ENCODE data around the gene PCDH1.
A peak's percentile ranks its signal among the peaks of the same experiment; 100 is the strongest.
"Not testable (repeated sequence)": the region's sequence is repeated elsewhere in the genome, so short reads cannot be mapped to it uniquely, and the experiment has no call there.

The PCDH1 gene

GRCh38 chr5:141878186-141878710 lies at the start of gene PCDH1:
TSS of gene PCDH1 (minus strand) at chr5:141878410. CDS start at chr5:141878262, 148 bp downstream.
- DNase-seq, result no peak

- no peak for DNase-seq
Measured at GRCh38 chr5:141926434-141926833, 48.2 kb upstream of the PCDH1 start.

- peak; percentile 95 for DNase-seq
Measured at GRCh38 chr5:141923448-141924313, 45.5 kb upstream of the PCDH1 start, which contains the start of gene DELE1. TSS of gene DELE1 (plus strand) at chr5:141923871. CDS start at chr5:141923942, 71 bp downstream.

- not testable (repeated sequence) for DNase-seq
Measured at GRCh38 chr5:141922827-141923447, 44.7 kb upstream of the PCDH1 start.

GRCh38 chr5:141920771-141921170 lies 42.6 kb upstream of the PCDH1 start:
- DNase-seq, result no peak

- DNase-seq, result no peak
Measured at GRCh38 chr5:141919218-141920119, 41.3 kb upstream of the PCDH1 start.

GRCh38 chr5:141917760-141918159 lies 39.5 kb upstream of the PCDH1 start:
- no peak for DNase-seq

GRCh38 chr5:141916522-141916921 lies 38.3 kb upstream of the PCDH1 start:
- DNase-seq, result no peak

GRCh38 chr5:141915881-141916336 lies 37.7 kb upstream of the PCDH1 start:
- no peak for DNase-seq

- no peak for DNase-seq
Measured at GRCh38 chr5:141914797-141915196, 36.6 kb upstream of the PCDH1 start.

GRCh38 chr5:141914199-141914743 lies 36.1 kb upstream of the PCDH1 start:
- DNase-seq, result no peak

- no peak for DNase-seq
Measured at GRCh38 chr5:141913560-141914198, 35.5 kb upstream of the PCDH1 start.

- no peak for DNase-seq
Measured at GRCh38 chr5:141910271-141910673, 32.1 kb upstream of the PCDH1 start.

- no peak for DNase-seq
Measured at GRCh38 chr5:141909212-141909611, 31.0 kb upstream of the PCDH1 start.

GRCh38 chr5:141908796-141909195 lies 30.6 kb upstream of the PCDH1 start:
- DNase-seq, result no peak

GRCh38 chr5:141906972-141907371 lies 28.8 kb upstream of the PCDH1 start:
- no peak for DNase-seq

- no peak for DNase-seq
Measured at GRCh38 chr5:141906517-141906916, 28.3 kb upstream of the PCDH1 start.

- DNase-seq, result no peak
Measured at GRCh38 chr5:141904551-141904950, 26.3 kb upstream of the PCDH1 start.

- DNase-seq, result no peak
Measured at GRCh38 chr5:141903261-141903660, 25.1 kb upstream of the PCDH1 start.

GRCh38 chr5:141902015-141902814 lies 24.0 kb upstream of the PCDH1 start:
- DNase-seq, result no peak

- no peak for DNase-seq
Measured at GRCh38 chr5:141898448-141899049, 20.3 kb upstream of the PCDH1 start.
